Ishikawa (cell line): Measurements from ENCODE around the gene EID2B.

ENCODE experiments used
- CEBPB ChIP-seq: IDR thresholded peaks from 2 replicates; pipeline ENCODE4 v1.6.1; 2012
- CREB1 ChIP-seq: IDR thresholded peaks from 2 replicates; pipeline ENCODE4 v1.6.1; 2012; ENCODE audit warnings: low read depth
- EGR1 ChIP-seq: IDR thresholded peaks from 2 replicates; pipeline ENCODE4 v1.6.1; 2012
- EP300 ChIP-seq: IDR thresholded peaks from 2 replicates; pipeline ENCODE4 v1.6.1; 2012; ENCODE audit warnings: borderline replicate concordance
- FOXM1 ChIP-seq: IDR thresholded peaks from 2 replicates; pipeline ENCODE4 v1.6.1; 2012; ENCODE audit warnings: low read depth, borderline replicate concordance
- NFIC ChIP-seq: IDR thresholded peaks from 2 replicates; pipeline ENCODE4 v1.6.1; 2012
- RAD21 ChIP-seq: IDR thresholded peaks from 2 replicates; pipeline ENCODE4 v1.6.1; 2012; ENCODE audit warnings: low read depth
- REST ChIP-seq: IDR thresholded peaks from 2 replicates; pipeline ENCODE4 v1.6.1; 2012; ENCODE audit warnings: low read depth, mild to moderate bottlenecking
- TAF1 ChIP-seq: IDR thresholded peaks from 2 replicates; pipeline ENCODE4 v1.6.1; 2012; ENCODE audit warnings: low read depth, mild to moderate bottlenecking
- TCF12 ChIP-seq: IDR thresholded peaks from 2 replicates; pipeline ENCODE4 v1.6.1; 2012; ENCODE audit warnings: low read depth
- TEAD4 ChIP-seq: IDR thresholded peaks from 2 replicates; pipeline ENCODE4 v1.6.1; 2012
- USF1 ChIP-seq: IDR thresholded peaks from 2 replicates; pipeline ENCODE4 v1.6.1; 2012
- YY1 ChIP-seq: IDR thresholded peaks from 2 replicates; pipeline ENCODE4 v1.6.1; 2012; ENCODE audit warnings: low read depth
- ZBTB7A ChIP-seq: IDR thresholded peaks from 2 replicates; pipeline ENCODE4 v1.6.1; 2012; ENCODE audit warnings: low read depth
- TF ChIP-seq, protein P1 (sequence below): IDR thresholded peaks from 2 replicates; pipeline ENCODE4 v1.6.1; 2012

The EID2B gene

GRCh38 chr19:39516270-39516669 lies 16.4 kb downstream of the EID2B start:
- TF ChIP-seq TAF1 (no peak), RAD21 (no peak), USF1 (no peak), TEAD4 (no peak), NFIC (no peak), ZBTB7A (no peak), CREB1 (no peak), EGR1 (no peak), EP300 (no peak), CEBPB (no peak), FOXM1 (no peak), YY1 (no peak), REST (no peak), TCF12 (no peak)
- TF ChIP-seq, protein P1, sequence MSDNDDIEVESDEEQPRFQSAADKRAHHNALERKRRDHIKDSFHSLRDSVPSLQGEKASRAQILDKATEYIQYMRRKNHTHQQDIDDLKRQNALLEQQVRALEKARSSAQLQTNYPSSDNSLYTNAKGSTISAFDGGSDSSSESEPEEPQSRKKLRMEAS: no peak

DNA sequence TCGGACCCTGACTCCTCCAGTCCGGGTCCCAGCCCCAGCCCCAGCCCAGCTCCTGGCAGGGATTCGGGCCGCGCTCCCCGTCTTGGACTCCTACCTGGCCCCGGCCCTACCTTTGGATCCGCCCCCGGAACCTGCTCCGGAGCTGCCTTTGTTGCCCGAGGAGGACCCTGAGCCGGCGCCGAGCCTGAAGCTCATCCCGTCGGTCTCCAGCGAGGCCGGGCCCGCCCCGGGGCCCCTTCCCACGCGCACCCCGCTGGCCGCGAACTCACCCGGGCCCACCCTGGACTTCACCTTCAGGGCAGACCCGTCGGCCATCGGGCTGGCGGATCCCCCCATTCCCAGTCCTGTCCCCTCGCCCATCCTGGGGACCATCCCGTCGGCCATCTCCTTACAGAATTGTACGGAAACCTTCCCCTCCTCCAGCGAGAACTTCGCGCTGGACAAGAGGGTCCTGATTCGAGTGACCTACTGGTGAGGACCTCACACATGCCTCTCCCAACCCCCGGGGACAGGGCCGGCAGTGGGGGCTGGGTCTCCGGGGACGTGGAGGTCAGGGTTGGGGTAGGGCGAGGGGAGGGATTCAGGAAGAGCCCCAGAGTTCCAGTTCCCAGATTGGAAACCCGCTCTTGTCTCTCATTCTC lies 17.0 kb downstream of the EID2B start:
- TF ChIP-seq REST: no peak
- TF ChIP-seq NFIC: no peak
- TF ChIP-seq ZBTB7A: 0 out of 2 replicates have a peak, but pooled peaks have one; percentile 29
- TF ChIP-seq TAF1: no peak
- no peak for TF ChIP-seq YY1
- no peak for TF ChIP-seq EGR1

- TF ChIP-seq EP300 (no peak), RAD21 (no peak), FOXM1 (no peak), YY1 (no peak), NFIC (no peak), TCF12 (no peak), CREB1 (no peak), TEAD4 (no peak), REST (no peak), CEBPB (no peak)
- TF ChIP-seq, protein P1: no peak
Observed at GRCh38 chr19:39514840-39515550, 17.7 kb downstream of the EID2B start, which contains the start of gene SELENOV. TSS of gene SELENOV (plus strand) at chr19:39515139. CDS start at chr19:39515213, 74 bp downstream.

DNA sequence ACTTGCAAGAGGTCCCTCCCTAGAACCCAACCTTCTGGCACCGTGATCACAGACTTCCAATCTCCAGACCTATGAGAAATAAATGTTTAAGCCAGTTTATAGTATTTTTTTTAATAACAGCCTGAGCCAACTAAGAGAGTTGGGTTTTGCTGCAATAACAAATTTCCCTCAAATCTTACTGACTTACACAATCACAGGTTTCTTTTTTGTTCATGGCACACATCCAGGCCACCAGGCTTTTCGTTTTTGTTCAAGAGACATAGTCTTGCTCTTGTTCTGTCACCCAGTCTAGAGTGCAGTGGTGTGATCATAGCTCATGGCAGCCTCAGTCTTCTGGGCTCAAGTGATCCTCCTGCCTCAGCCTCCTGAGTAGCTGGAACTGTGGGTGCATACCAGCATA lies 19.7 kb downstream of the EID2B start:
- TF ChIP-seq CEBPB: no peak
- TF ChIP-seq EP300: no peak
- TF ChIP-seq TEAD4: no peak
- TF ChIP-seq USF1: no peak
- no peak for TF ChIP-seq TAF1
- TF ChIP-seq FOXM1: no peak
- TF ChIP-seq YY1: no peak
- TF ChIP-seq, protein P1: no peak
- TF ChIP-seq REST: no peak
- no peak for TF ChIP-seq CREB1
- no peak for TF ChIP-seq RAD21
- no peak for TF ChIP-seq TCF12
- no peak for TF ChIP-seq ZBTB7A
- no peak for TF ChIP-seq NFIC
- no peak for TF ChIP-seq EGR1
